Activated CD4-positive, alpha-beta T cell treated with anti-CD3 and anti-CD28 coated beads for 4 hours (primary cell): ENCODE results near the gene BNC2.

Source experiments
- DNase-seq, 2 donors: peaks; one replicate each; pipeline ENCODE4 v3.0.0-alpha.2; 2020

BNC2 gene

GRCh38 chr9:16396389-16396788 is 474.1 kb downstream of the BNC2 start:
- DNase-seq = no peak

DNA sequence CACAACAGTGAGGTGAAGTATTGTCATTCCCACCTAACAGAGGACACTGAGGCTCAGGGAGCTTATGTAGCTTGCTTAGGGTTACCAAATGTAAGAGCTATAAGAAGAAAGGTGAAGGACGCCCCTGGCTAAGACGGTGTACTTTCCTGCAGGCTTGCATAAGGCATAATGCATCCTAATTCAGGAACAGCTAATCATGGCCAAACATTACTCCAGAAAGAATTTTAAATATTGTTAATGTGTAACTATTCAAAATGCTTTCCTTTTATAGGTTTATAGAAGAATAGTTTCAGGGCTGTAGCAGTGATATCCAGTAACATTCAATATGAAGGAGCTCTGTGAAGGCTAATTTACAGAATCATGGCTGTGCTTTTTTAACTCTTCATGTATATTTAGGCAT is 479.1 kb downstream of the BNC2 start:
- no peak for DNase-seq

DNA sequence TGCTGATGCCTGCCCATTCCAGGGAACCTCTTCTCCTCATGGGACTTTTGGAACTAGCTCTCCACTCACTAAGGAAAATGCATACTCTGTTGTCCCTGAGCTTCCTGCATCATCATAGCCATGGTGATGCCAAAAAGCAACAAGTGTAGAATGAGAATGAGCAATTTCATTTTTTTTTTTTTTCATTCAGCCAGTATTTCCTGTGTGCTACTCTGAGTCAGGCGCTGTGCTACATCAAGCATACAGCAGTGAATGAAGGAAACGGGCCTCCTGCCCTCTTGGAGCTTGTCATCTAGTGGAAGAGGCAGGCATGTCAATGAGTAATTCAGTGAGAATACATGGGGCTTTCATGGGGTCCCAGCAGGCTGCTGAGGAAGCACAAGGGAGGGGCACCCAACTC is 483.1 kb downstream of the BNC2 start:
- no peak for DNase-seq

- no peak for DNase-seq
These were observed 483.7 kb downstream of the BNC2 start for GRCh38 chr9:16386827-16387077.

DNA sequence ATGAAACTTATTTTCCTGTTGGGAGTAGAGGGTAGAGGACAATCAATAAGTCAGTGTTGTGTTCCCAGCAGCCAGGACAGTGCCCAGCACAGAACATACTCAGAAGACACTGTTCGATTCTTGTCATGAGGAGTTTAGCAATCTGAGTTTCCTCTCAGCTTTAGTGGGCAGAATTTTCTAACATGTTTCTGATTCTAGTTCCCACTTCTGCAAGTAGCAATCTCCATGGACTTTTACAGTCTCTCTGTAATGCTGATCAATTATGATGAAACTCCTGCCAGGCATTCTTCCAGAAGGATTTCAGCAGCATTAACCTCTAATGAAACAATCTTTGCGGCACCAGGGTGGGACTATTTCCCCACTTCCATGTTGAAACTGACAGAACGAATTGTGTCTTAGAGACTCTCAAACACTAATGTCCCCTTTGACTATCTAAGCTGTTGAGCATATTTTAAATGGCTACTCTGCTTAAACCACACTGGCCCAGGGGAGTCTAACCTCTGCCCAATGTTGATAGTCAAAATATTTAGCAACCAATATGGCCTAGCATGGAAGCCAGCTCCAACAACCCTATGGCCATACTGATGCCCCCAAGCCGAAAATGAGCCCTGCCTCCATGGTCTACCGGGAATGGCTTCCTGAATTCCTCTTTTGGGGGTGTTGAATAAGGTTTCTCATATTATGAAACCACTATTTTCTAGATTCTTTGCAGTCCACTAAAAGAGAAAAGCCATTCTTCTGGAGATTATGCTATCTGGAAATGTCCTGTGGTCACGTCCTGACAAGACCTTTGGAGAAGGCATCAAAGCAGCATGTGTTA is 484.3 kb downstream of the BNC2 start:
- no peak for DNase-seq

DNA sequence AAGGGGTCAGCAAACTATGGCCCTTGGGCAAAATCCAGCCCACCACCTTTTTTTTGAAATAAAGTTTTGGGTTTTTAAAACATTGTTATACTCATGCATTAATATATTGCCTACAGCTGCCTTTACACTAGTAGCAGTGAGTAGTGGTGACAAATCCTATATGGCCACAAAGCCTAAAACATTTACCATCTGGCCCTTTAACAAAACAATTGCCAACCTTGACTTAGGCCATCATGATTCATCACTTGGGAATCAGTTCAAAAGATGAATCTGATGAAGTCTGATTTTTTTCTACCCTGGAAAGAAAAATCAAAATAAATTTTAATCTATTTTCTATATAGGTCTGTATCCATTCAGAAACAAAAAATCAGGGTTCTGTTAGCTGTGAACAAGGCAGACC is 484.9 kb downstream of the BNC2 start:
- DNase-seq = no peak

GRCh38 chr9:16384993-16385392 is 485.5 kb downstream of the BNC2 start:
- DNase-seq = no peak

DNA sequence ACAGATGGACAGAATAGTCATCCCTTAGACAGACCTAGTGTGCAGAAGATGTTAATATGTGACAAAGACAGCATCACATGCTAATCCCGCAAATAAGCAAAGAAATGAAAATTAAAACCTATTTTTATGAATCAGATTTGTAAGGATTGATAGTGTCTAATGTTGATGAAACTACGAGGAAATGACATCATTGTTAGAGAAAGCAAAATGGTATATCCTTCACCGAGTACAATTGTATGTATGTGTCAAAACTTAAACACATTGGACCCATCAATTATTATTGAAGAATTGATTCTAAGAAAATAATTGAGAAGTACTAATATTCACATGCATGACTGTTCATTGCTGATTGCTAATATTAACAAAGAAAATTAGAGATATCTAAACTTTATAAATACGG is 493.2 kb downstream of the BNC2 start:
- DNase-seq = no peak

GRCh38 chr9:16371306-16371705 is 499.2 kb downstream of the BNC2 start:
- DNase-seq = no peak

GRCh38 chr9:16370647-16371046 is 499.8 kb downstream of the BNC2 start:
- no peak for DNase-seq

GRCh38 chr9:16369427-16369826 is 501.0 kb downstream of the BNC2 start:
- DNase-seq = no peak

DNA sequence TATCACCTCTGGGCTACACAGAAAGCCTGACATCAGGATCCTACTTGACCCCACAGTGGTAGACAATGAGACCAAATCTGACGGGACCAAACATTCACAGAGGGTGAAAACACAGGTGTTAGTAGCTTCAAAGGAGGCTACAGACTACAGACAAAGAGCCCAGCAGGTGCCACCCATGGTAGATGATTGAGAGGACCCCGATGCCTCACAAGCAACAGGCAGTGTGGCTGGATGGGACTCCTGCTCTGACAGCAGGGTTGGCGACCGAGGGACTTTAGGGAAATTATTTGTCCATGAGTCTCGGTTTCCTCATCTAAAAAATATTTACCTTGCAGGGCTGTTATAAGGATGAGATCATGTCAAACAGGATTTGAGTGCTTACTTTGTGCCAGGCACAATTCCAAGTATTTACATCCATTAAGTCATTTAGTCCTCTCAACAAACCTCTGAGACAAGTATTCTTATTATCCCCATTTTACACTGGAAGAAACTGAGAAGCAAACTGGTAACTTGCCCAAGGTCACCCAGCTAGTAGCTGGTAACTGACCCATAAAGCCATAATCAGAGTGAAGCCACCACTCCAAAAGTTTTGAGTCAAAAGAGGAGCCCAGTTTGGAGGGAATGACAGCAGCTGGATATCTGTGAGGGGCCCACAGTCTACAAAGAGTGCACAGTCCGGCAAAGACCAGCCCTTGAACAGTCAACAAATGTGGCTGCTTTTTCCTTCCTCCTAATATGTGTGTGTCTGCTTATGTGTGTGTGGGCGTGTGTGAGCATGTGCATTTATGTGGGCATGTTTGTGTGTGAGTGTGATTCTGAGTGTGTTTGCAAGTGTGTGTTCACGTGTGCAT is 502.0 kb downstream of the BNC2 start:
- DNase-seq = no peak

GRCh38 chr9:16367605-16368231 is 502.8 kb downstream of the BNC2 start:
- no peak for DNase-seq

DNA sequence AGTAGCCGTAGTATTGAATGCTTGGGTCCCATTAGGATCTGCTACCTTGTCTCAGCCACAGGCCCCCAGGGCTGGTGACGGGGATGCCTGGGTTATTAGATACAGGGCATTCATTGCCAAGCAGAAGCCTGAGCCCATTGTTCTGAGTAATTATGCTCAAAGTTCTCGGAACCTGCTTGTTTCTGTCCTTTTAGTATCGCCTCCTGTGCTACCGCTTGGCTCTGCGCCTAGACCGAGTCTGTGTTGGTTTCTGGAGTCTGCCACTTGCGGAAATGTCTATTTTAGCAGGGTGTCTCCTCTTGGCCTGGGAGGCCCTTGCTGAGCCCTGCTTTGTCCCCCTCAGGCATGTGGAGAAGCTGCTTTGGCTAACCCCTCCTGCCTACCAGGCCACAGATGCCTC is 506.1 kb downstream of the BNC2 start:
- no peak for DNase-seq

DNA sequence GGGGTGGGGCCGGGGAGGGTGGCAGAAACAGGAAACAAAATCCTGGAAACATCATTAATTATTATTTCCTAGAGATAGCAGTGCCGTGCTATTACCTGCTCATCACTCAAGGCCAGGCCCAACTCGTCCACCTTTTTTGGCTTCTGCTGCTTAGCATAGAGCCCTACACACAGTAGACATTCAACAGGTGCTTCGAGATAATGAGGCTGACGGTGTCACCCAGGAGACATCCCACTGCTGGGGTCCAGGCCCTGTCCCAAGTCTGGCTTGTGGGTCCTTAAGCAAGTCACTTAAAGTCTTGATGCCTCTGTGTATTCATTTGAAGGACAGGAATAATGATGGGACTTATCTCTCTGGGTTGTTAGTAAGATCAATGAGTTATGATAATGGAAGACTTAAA is 506.6 kb downstream of the BNC2 start:
- no peak for DNase-seq

DNA sequence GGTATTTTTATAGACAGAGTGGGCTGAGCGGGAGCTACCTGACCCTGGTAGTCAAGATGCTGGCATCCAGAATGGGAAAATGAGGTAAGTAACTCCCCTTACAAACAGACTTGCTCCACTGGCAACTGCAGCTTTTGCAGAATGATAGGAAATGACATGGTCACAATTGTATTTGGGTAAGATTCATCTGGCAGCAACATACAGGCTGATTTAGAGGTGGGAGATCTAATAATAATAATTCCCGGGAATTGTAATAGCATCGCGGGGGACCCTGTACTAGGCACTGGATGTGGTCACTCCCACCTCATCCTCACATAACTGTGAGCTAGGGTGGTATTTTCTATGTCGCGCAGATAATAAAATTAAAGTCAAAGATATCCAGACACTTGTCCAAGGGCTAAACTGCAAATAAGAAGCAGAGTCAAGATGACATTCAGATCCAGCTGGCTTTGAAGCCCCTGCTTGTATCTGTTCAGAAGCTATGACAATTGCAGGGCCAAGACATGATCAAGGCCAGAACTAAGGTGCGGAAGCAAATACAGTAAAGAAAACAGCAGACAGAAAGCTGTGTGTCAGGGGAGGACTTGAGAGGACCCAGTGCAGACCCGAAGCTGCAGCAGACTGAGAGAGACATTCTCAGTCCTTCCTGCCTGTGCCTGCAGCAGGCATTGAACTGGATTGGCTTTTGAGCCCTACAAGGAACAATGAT is 507.2 kb downstream of the BNC2 start:
- DNase-seq = no peak

DNA sequence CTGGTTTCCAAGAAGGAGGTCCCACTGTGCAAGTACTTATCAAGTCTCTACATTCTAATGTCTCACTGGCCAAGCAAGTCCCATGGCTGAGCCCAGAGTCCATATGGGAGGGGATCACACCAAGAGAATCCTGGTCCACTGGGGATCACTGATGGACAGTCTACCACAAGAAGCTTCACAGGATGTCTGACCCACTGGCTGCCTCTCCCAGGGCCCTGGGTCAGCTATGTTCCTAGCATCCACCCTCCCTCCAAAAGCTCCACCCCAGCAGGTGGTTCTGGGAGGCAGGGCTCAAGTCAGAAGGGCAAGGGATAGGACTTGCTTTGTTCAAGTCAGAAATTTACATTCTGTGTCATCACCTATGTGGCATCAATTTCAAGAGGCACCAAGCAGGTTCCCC is 508.5 kb downstream of the BNC2 start:
- no peak for DNase-seq

- no peak for DNase-seq
These were observed 509.4 kb downstream of the BNC2 start for GRCh38 chr9:16361118-16361517.

GRCh38 chr9:16360247-16360646 is 510.2 kb downstream of the BNC2 start:
- no peak for DNase-seq
